Measurements from ENCODE around the gene LTC4S.

DNA sequence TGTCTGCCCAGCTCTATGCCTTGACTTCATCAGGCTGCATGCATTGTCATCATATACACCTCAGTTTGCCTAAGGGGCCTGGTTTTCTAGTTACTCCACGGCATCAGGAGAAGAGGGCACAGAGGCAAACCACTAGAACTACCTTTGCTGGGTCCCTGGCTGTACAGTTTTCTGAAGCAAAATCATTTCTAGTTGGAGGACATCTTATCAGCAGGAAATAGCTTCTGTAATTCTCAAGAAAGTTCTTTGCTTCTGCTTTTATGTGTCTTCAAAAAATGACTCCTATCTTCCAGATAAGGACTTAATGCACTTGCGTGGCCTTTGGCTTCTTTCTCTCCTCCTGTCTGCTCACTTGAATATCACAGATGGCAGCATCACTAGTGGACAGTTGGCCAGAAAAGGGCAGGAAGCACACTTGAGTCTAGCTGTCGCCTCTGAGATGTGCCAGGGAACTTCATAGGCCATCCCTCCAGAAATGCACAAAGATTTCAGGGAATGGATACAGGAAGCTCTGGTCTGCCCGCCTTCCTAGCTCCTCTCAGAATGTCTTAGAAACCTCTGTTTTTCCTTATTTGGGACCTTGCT, 22.4 kb upstream of the LTC4S start:
- TF ChIP-seq, protein P1, sequence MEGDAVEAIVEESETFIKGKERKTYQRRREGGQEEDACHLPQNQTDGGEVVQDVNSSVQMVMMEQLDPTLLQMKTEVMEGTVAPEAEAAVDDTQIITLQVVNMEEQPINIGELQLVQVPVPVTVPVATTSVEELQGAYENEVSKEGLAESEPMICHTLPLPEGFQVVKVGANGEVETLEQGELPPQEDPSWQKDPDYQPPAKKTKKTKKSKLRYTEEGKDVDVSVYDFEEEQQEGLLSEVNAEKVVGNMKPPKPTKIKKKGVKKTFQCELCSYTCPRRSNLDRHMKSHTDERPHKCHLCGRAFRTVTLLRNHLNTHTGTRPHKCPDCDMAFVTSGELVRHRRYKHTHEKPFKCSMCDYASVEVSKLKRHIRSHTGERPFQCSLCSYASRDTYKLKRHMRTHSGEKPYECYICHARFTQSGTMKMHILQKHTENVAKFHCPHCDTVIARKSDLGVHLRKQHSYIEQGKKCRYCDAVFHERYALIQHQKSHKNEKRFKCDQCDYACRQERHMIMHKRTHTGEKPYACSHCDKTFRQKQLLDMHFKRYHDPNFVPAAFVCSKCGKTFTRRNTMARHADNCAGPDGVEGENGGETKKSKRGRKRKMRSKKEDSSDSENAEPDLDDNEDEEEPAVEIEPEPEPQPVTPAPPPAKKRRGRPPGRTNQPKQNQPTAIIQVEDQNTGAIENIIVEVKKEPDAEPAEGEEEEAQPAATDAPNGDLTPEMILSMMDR (IDR thresholded peaks at IDR 0.05), result no peak
- TF ChIP-seq GRHL2 (CRISPR knock-in tag; IDR thresholded peaks at IDR 0.05; ENCODE audit: insufficient replicate concordance, severe bottlenecking) (no peak), FOXJ3 (CRISPR knock-in tag; IDR thresholded peaks at IDR 0.05; ENCODE audit: borderline replicate concordance) (no peak)
- TF ChIP-seq, protein P2, sequence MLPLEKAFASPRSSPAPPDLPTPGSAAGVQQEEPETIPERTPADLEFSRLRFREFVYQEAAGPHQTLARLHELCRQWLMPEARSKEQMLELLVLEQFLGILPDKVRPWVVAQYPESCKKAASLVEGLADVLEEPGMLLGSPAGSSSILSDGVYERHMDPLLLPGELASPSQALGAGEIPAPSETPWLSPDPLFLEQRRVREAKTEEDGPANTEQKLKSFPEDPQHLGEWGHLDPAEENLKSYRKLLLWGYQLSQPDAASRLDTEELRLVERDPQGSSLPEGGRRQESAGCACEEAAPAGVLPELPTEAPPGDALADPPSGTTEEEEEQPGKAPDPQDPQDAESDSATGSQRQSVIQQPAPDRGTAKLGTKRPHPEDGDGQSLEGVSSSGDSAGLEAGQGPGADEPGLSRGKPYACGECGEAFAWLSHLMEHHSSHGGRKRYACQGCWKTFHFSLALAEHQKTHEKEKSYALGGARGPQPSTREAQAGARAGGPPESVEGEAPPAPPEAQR (CRISPR knock-in tag; IDR thresholded peaks at IDR 0.05), result no peak
- TF ChIP-seq, protein P3, sequence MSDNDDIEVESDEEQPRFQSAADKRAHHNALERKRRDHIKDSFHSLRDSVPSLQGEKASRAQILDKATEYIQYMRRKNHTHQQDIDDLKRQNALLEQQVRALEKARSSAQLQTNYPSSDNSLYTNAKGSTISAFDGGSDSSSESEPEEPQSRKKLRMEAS (CRISPR knock-in tag; IDR thresholded peaks at IDR 0.05), result no peak
- TF ChIP-seq, protein P4, sequence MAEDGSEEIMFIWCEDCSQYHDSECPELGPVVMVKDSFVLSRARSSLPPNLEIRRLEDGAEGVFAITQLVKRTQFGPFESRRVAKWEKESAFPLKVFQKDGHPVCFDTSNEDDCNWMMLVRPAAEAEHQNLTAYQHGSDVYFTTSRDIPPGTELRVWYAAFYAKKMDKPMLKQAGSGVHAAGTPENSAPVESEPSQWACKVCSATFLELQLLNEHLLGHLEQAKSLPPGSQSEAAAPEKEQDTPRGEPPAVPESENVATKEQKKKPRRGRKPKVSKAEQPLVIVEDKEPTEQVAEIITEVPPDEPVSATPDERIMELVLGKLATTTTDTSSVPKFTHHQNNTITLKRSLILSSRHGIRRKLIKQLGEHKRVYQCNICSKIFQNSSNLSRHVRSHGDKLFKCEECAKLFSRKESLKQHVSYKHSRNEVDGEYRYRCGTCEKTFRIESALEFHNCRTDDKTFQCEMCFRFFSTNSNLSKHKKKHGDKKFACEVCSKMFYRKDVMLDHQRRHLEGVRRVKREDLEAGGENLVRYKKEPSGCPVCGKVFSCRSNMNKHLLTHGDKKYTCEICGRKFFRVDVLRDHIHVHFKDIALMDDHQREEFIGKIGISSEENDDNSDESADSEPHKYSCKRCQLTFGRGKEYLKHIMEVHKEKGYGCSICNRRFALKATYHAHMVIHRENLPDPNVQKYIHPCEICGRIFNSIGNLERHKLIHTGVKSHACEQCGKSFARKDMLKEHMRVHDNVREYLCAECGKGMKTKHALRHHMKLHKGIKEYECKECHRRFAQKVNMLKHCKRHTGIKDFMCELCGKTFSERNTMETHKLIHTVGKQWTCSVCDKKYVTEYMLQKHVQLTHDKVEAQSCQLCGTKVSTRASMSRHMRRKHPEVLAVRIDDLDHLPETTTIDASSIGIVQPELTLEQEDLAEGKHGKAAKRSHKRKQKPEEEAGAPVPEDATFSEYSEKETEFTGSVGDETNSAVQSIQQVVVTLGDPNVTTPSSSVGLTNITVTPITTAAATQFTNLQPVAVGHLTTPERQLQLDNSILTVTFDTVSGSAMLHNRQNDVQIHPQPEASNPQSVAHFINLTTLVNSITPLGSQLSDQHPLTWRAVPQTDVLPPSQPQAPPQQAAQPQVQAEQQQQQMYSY (CRISPR knock-in tag; IDR thresholded peaks at IDR 0.05), result no peak
- TF ChIP-seq, protein P5, sequence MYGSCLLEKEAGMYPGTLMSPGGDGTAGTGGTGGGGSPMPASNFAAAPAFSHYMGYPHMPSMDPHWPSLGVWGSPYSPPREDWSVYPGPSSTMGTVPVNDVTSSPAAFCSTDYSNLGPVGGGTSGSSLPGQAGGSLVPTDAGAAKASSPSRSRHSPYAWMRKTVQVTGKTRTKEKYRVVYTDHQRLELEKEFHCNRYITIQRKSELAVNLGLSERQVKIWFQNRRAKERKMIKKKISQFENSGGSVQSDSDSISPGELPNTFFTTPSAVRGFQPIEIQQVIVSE (CRISPR knock-in tag; IDR thresholded peaks at IDR 0.05; ENCODE audit: borderline replicate concordance), result no peak
- TF ChIP-seq, protein P6, sequence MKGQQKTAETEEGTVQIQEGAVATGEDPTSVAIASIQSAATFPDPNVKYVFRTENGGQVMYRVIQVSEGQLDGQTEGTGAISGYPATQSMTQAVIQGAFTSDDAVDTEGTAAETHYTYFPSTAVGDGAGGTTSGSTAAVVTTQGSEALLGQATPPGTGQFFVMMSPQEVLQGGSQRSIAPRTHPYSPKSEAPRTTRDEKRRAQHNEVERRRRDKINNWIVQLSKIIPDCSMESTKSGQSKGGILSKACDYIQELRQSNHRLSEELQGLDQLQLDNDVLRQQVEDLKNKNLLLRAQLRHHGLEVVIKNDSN (CRISPR knock-in tag; IDR thresholded peaks at IDR 0.05), result no peak
